Urinary bladder (tissue), 4 donors: ENCODE data around the gene RASL10A. TPM values are rescaled to one million over a fixed set of nuclear protein-coding genes. Genes with fewer than 3 reads are reported as not detected.
A peak's percentile ranks its signal among the peaks of the same experiment; 100 is the strongest.

ENCODE experiments used
- DNase-seq: peaks from one replicate; pipeline ENCODE4 v3.0.0-alpha.2; 2015; ENCODE audit errors: extremely low spot score
- H3K27ac ChIP-seq: one replicate; pipeline ENCODE4 v1.5.1; 2013; ENCODE audit warnings: low read depth, mild to moderate bottlenecking, moderate library complexity
- H3K36me3 ChIP-seq: one replicate; pipeline ENCODE4 v1.6.1; 2013; ENCODE audit warnings: mild to moderate bottlenecking, moderate library complexity; ENCODE audit not compliant: insufficient read depth
- H3K4me1 ChIP-seq: one replicate; pipeline ENCODE4 v1.6.1; 2013; ENCODE audit warnings: mild to moderate bottlenecking, moderate library complexity; ENCODE audit not compliant: insufficient read depth
- H3K4me3 ChIP-seq: one replicate; pipeline ENCODE4 v1.5.1; 2013; ENCODE audit warnings: low read depth, low read length
- WGBS: extraction: QIAGEN DNeasy Blood & Tissue Kit; methylation state at CpG from one replicate; pipeline ENCODE4 v1.1.7; 2013; 5-methylcytosine and 5-hydroxymethylcytosine counted together
- polyA plus RNA-seq: library from polyadenylated mRNA; stranded (reverse); fragments of 200-250 nt; gene quantifications from one replicate; pipeline ENCODE4 v1.2.3, GENCODE V29; 2013
- total RNA-seq: library from RNA; depleted of rRNA; stranded (reverse); fragments of >200 nt; gene quantifications from one replicate; pipeline ENCODE4 v1.2.3, GENCODE V29; 2014
- donor health status: healthy with polysubstance abuse.
- donor health status: healthy.

RASL10A gene
- total and polyA plus RNA-seq, 2 donors = 0.58 to 2.0 TPM

DNA sequence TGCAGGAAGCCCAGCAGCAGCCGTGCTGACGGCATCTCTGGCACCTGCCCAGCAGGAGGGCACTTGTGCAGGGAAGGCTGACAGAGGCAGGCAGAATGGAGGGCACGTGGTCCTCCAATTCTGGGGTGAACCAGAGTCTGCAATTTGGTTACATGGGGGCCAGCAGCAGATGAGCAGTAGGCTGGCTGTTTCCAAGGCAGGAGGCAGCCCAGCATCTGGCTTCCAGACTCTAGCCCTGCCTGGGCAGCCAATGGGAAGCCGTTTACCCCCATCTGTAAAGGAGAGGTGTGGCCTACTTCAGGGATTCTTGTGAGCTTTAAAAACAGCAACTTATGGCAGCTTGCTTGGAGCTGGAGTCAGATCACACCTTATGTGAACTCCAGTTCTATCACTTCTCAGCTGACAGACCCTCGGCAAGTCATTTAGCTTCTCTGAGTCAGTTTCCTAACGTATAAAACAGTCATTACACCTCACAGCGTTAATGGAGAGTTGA lies 27.9 kb upstream of the RASL10A start:
- Histone ChIP-seq H3K4me3 (no peak overlapping the region), H3K27ac (no peak overlapping the region), H3K36me3 (no peaks in the 10 kb centered on the region), H3K4me1 (no peaks in the 10 kb centered on the region)
- WGBS = 69% methylated on average over 7 of the region's 7 CpGs
- DNase-seq = no peak

- 85% methylated on average over 10 of the region's 10 CpGs for WGBS
- H3K4me1 ChIP-seq = no peaks in the 10 kb centered on the region
- H3K36me3 ChIP-seq = no peaks in the 10 kb centered on the region
- peak; percentile 18 for DNase-seq
- H3K27ac ChIP-seq = no peak overlapping the region
- H3K4me3 ChIP-seq = no peak overlapping the region
Measured at GRCh38 chr22:29342577-29343312, 27.2 kb upstream of the RASL10A start.

GRCh38 chr22:29342177-29342576 lies 26.7 kb upstream of the RASL10A start:
- Histone ChIP-seq H3K27ac (no peak overlapping the region), H3K36me3 (no peaks in the 10 kb centered on the region), H3K4me1 (no peaks in the 10 kb centered on the region), H3K4me3 (no peak overlapping the region)
- 84% methylated on average over 6 of the region's 6 CpGs for WGBS
- no peak for DNase-seq

- 95% methylated on average over 2 of the region's 2 CpGs for WGBS
- no peaks in the 10 kb centered on the region for H3K36me3 ChIP-seq
- no peak overlapping the region for H3K27ac ChIP-seq
- H3K4me3 ChIP-seq = no peak overlapping the region
- DNase-seq = no peak
- no peaks in the 10 kb centered on the region for H3K4me1 ChIP-seq
Measured at GRCh38 chr22:29341849-29342127, 26.3 kb upstream of the RASL10A start.

GRCh38 chr22:29341056-29341848 lies 25.8 kb upstream of the RASL10A start:
- 84% methylated on average over 25 of the region's 25 CpGs for WGBS
- Histone ChIP-seq H3K4me3 (no peak overlapping the region), H3K27ac (no peak overlapping the region), H3K36me3 (no peaks in the 10 kb centered on the region), H3K4me1 (no peaks in the 10 kb centered on the region)
- no peak for DNase-seq

DNA sequence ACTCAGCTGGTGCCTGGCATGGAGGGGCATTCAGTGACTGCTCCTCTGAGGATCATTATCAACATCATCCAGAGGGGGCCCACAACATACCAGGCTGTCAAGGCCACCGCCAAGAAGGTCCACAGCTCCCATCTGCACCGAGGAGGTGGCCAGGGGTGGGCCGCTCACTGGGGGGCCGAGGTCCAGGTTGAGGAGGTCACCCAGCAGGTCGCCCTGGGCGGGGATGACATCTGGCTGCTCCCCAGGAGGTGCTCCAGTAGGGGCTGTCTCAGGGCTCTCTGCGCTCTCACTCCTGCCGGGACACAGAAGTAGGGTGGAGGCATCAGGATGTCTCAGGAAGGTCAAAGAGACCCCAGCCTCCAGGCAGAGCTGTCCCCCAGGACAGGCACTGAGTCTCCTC lies 25.1 kb upstream of the RASL10A start:
- 90% methylated on average over 8 of the region's 8 CpGs for WGBS
- no peak for DNase-seq
- no peaks in the 10 kb centered on the region for H3K36me3 ChIP-seq

DNA sequence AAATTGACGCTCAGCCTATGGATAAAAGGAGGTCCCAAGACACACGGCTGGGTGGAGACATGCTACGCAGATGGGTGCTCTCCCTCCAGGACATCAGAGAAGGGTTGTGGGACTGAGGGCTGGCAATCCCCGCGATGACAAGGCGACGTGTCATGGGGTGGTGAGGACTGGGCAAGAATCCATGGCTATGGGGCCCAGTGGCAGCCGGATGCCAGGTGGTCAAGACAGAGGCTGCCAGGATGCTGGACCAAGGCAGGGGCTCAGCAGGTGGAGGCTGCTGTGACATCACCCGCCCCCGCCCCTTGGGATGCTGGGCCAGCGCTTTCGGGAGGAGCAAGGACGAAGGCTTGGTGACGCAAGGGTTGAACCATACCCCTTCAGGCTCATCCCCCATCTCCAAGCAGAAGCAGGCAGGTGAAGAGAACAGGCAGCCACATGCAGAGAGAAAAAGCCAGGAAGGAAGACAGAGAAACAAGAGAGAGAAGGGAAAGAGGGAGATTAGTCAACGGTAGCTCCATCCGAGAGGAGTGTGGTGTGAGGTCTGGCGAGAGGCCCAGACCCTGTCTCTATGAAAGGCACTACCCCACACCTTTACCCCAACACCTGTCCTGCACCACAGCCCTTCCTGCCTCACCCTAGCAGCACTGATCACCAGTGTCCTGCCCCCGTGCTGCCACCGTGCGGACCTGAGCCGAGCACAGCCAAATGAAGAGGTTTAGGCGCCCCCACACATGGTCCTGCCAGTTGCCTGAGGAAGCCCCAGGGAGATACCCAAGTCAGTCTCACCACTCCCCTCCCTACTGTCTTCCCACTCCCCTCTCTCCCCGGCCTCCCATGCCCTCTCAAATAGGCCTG lies 24.1 kb upstream of the RASL10A start:
- Histone ChIP-seq H3K36me3 (no peaks in the 10 kb centered on the region), H3K4me1 (no peaks in the 10 kb centered on the region), H3K4me3 (no peak overlapping the region), H3K27ac (no peak overlapping the region)
- WGBS = 92% methylated on average over 23 of the region's 23 CpGs
- no peak for DNase-seq

More for the DNA sequence above, 25.1 kb upstream of the RASL10A start:
- Histone ChIP-seq H3K4me1 (no peaks in the 10 kb centered on the region), H3K4me3 (no peak overlapping the region), H3K27ac (no peak overlapping the region)

- no peak overlapping the region for H3K27ac ChIP-seq
- peaks cover 3% of the 10 kb centered on the region for H3K36me3 ChIP-seq
- no peak overlapping the region for H3K4me3 ChIP-seq
- no peaks in the 10 kb centered on the region for H3K4me1 ChIP-seq
- DNase-seq = no peak
- WGBS = 94% methylated on average over 6 of the region's 6 CpGs
Measured at GRCh38 chr22:29338398-29338797, 22.9 kb upstream of the RASL10A start.

DNA sequence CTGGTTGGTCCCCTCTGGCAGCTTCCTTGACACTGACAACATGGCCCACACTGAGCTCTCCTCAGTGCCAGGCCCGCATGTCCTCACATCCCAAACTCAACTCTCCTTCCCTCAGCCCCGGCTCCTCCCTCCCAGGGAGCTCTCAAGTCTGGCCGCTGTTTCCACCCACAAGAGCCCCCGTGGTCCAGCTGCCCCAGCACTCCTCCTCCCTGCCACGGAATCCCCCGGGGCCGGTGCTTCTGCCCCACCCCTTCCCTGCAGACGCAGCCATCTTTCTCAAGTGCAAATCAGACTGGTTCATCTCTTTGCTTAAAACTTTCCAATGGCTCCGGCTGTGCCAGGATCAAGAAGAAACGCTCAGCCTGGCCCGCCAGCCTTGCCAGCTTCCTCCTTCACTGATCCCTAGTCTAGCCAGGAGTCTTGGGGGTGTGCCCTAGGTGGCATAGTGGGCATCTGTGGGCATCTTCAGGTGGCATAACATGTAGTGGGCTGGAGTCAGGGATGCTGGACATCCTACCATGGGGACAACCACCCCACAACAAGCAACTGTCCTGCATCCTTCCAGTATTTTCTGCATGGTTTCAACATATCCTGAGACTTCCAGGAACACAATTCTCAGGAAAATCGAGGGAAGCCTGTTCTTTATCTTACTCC lies 22.3 kb upstream of the RASL10A start:
- H3K4me3 ChIP-seq = no peak overlapping the region
- no peak overlapping the region for H3K27ac ChIP-seq
- H3K4me1 ChIP-seq = no peaks in the 10 kb centered on the region
- peaks cover 6% of the 10 kb centered on the region for H3K36me3 ChIP-seq
- WGBS = 80% methylated on average over 12 of the region's 12 CpGs
- DNase-seq = no peak

DNA sequence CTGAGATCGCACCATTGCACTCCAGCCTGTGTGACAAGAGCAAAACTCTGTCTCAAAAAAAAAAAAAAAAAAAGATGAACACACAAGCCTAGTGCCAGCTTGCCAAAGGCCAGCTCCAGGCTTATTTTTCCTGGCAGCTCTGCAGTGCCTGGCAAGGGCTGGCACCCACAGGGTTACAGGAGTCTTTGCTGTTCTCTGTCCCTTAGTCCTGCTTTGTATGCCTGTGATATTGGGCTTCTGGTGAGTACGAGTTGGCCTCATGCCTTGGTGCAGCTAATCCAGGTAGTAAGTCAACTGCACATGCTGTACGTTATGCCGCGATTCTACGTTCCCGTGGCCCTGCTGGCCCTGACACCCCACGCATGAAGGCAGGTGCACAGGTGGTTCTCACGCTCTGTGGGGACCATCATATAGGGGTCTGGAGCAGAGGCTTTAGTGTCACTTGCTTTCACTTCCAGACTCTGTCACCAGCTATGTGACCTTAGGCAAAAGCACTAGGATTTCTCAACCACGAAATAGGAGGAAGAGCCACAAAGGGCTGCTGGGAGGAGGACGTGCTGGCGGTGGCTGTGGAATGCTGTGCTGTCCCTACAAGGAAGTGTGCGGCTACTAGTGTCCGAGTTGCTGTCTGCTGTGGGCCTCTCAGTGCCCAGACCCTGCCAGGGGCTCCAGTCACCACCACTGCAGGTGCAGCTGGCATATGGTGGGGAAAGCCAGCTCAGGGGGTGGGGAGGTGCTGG lies 21.4 kb upstream of the RASL10A start:
- no peak overlapping the region for H3K27ac ChIP-seq
- WGBS = 80% methylated on average over 14 of the region's 14 CpGs
- no peaks in the 10 kb centered on the region for H3K4me1 ChIP-seq
- peaks cover 6% of the 10 kb centered on the region for H3K36me3 ChIP-seq
- H3K4me3 ChIP-seq = no peak overlapping the region
- no peak for DNase-seq

DNA sequence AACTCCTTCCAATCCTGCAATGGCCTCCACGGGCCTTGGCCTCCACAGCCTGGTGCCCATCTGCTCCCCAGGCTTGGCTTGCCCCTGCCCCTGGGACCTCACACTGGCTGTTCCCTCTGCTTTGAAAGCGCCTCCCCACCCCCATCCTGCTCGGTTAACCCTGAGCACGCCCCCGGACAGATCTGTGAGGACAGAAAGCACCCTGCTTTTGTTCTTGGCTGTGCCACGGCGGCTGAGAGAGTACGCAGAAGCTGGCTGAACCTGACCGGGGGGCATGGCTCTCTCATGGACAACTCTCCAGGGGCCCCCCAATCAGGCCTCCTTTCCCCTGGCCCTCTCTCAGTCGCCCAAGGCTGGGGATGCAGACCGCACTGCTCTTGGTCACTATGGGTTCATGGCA lies 20.2 kb upstream of the RASL10A start:
- Histone ChIP-seq H3K4me3 (no peak overlapping the region), H3K4me1 (no peaks in the 10 kb centered on the region), H3K27ac (no peak overlapping the region), H3K36me3 (peaks cover 6% of the 10 kb centered on the region)
- WGBS = 92% methylated on average over 11 of the region's 11 CpGs
- DNase-seq = no peak

GRCh38 chr22:29334696-29335344 lies 19.3 kb upstream of the RASL10A start:
- peaks cover 6% of the 10 kb centered on the region for H3K36me3 ChIP-seq
- H3K27ac ChIP-seq = no peak overlapping the region
- no peak overlapping the region for H3K4me3 ChIP-seq
- WGBS = 88% methylated on average over 12 of the region's 12 CpGs
- no peak for DNase-seq
- no peaks in the 10 kb centered on the region for H3K4me1 ChIP-seq
